Lower leg skin (tissue), 3 donors: ENCODE measurements around the gene ATG2B.

Experiments
- CTCF ChIP-seq, 3 donors: fragments of 450-650 bp; IDR thresholded peaks; one replicate each; pipeline ENCODE4 v1.5.1; 2016; ENCODE audit warnings: antibody characterized with exemption in 3 of 3, mild to moderate bottlenecking in 3 of 3, moderate library complexity in 2 of 3
- POLR2A ChIP-seq, 2 donors: fragments of 450-650 bp; IDR thresholded peaks; one replicate each; pipeline ENCODE4 v1.6.1; 2016 to 2017; ENCODE audit warnings: antibody characterized with exemption in 2 of 2, mild to moderate bottlenecking in 1 of 2, moderate library complexity in 1 of 2

DNA sequence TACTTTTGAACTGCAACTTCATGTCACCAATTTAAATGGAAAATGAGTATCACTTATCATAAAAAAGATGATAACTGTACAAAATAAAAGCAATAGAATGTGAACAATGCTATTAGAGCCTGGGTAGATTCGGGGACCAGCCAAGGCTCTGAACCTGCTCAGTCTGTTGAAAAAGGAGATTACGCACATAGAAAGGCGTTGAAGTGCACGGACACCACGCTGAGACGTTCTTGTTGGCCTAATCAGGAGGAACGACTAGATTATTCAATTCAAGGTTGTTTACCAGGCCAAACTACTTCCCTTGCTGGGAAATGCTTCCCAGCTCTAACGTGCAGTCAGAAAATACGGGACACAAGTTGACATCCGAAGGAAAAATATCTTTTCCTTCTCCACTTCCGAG, 130.6 kb downstream of the ATG2B start:
- TF ChIP-seq POLR2A (IDR thresholded peaks at IDR 0.05) (no peak), CTCF (IDR thresholded peaks at IDR 0.05) (no peak)
